Activated CD8-positive, alpha-beta memory T cell treated with anti-CD3 and anti-CD28 coated beads for 36 hours (primary cell): ENCODE results near the gene C1QTNF4. TPM values are rescaled to one million over a fixed set of nuclear protein-coding genes. Genes with fewer than 3 reads are reported as not detected.
"Not testable (repeated sequence)": the region's sequence is repeated elsewhere in the genome, so short reads cannot be mapped to it uniquely, and the experiment has no call there.

Experiments
- CTCF ChIA-PET: fragments of 350-600 bp; sonication (Branson Sonifier 250); formaldehyde crosslinking; loops from one replicate; lab custom pipeline; 2021; ENCODE audit warnings: antibody characterized with exemption; lab: Charles Lee
- POLR2A ChIA-PET: fragments of 350-600 bp; sonication (Branson Sonifier 250); formaldehyde crosslinking; loops from one replicate; lab custom pipeline; 2021; ENCODE audit warnings: antibody characterized with exemption; lab: Charles Lee
- total RNA-seq, 2 experiments: library from RNA; stranded (reverse); gene quantifications; one replicate each; pipeline ENCODE4 v1.2.3, GENCODE V29; 2021

Gene C1QTNF4
- total RNA-seq = not detected

GRCh38 chr11:47593934-47594855 is at the start of gene C1QTNF4:
Gene C1QTNF4, minus strand, starts transcription at chr11:47594411. Its CDS starts 3,601 bp downstream, at chr11:47590810.
- ChIA-PET POLR2A (no interaction called here), CTCF (interaction anchor here (0.6 kb wide), 1 partner anchor 28 kb away, joined by 4 read pairs; no protein-coding TSS in a partner anchor)

- ChIA-PET POLR2A (no interaction called here), CTCF (no interaction called here)
These were observed 48.1 kb upstream of the C1QTNF4 start, which contains the start of gene MTCH2 for GRCh38 chr11:47642099-47642855. Gene MTCH2, minus strand, starts transcription at chr11:47642559. Its CDS starts 94 bp downstream, at chr11:47642465.

GRCh38 chr11:47641600-47642098 is 47.4 kb upstream of the C1QTNF4 start:
- CTCF ChIA-PET = no interaction called here
- POLR2A ChIA-PET = interaction anchor here (0.7 kb wide), 2 partner anchors 65 to 74 kb away, joined by 3 read pairs; partner anchors contain the start of gene AGBL2

GRCh38 chr11:47640506-47640905 is 46.3 kb upstream of the C1QTNF4 start:
- ChIA-PET POLR2A (interaction anchor here (0.6 to 0.7 kb wide), 3 partner anchors 74 to 207 kb away, joined by 3 to 5 read pairs (median 3); partner anchors contain the start of gene NUP160), CTCF (interaction anchor here (1.1 kb wide), 1 partner anchor 74 kb away, joined by 3 read pairs; no protein-coding TSS in a partner anchor)

- CTCF ChIA-PET = not testable (repeated sequence)
- POLR2A ChIA-PET = interaction anchor here (0.6 kb wide), 1 partner anchor 114 kb away, joined by 10 read pairs; no protein-coding TSS in a partner anchor
These were observed 42.1 kb upstream of the C1QTNF4 start for GRCh38 chr11:47636331-47636730.

GRCh38 chr11:47631473-47631872 is 37.3 kb upstream of the C1QTNF4 start:
- POLR2A ChIA-PET = no interaction called here
- CTCF ChIA-PET = no interaction called here

- ChIA-PET CTCF (no interaction called here), POLR2A (no interaction called here)
These were observed 33.8 kb upstream of the C1QTNF4 start for GRCh38 chr11:47628026-47628425.

- ChIA-PET CTCF (interaction anchor here (0.6 kb wide), 2 partner anchors 46 to 1383 kb away, joined by 3 to 4 read pairs; no protein-coding TSS in a partner anchor), POLR2A (no interaction called here)
These were observed 32.0 kb upstream of the C1QTNF4 start for GRCh38 chr11:47626234-47626633.

GRCh38 chr11:47620836-47621378 is 26.7 kb upstream of the C1QTNF4 start:
- ChIA-PET CTCF (no interaction called here), POLR2A (interaction anchor here (0.7 kb wide), 1 partner anchor 134 kb away, joined by 6 read pairs; no protein-coding TSS in a partner anchor)

- ChIA-PET POLR2A (interaction anchor here (0.6 kb wide), 1 partner anchor 69 kb away, joined by 5 read pairs; no protein-coding TSS in a partner anchor), CTCF (interaction anchor here (0.6 to 0.7 kb wide), 2 partner anchors 16 to 141 kb away, joined by 3 read pairs; no protein-coding TSS in a partner anchor)
These were observed 23.2 kb upstream of the C1QTNF4 start for GRCh38 chr11:47617417-47617809.

GRCh38 chr11:47616726-47617416 is 22.7 kb upstream of the C1QTNF4 start:
- ChIA-PET CTCF (interaction anchor here (0.6 to 0.7 kb wide), 3 partner anchors 17 to 311 kb away, joined by 3 read pairs; no protein-coding TSS in a partner anchor), POLR2A (interaction anchor here (0.5 kb wide), 1 partner anchor 37 kb away, joined by 4 read pairs; no protein-coding TSS in a partner anchor)

GRCh38 chr11:47615249-47615648 is 21.0 kb upstream of the C1QTNF4 start:
- ChIA-PET CTCF (no interaction called here), POLR2A (no interaction called here)

GRCh38 chr11:47611348-47611794 is 17.2 kb upstream of the C1QTNF4 start:
- POLR2A ChIA-PET = no interaction called here
- CTCF ChIA-PET = interaction anchor here (0.6 to 1.8 kb wide), 2 partner anchors 238 to 242 kb away, joined by 3 to 4 read pairs; no protein-coding TSS in a partner anchor

- CTCF ChIA-PET = interaction anchor here (1.8 kb wide), 1 partner anchor 236 kb away, joined by 4 read pairs; no protein-coding TSS in a partner anchor
- POLR2A ChIA-PET = no interaction called here
These were observed 15.5 kb upstream of the C1QTNF4 start for GRCh38 chr11:47609675-47610074.

GRCh38 chr11:47607380-47607779 is 13.2 kb upstream of the C1QTNF4 start:
- ChIA-PET POLR2A (no interaction called here), CTCF (interaction anchor here (0.5 kb wide), 1 partner anchor 1439 kb away, joined by 5 read pairs; no protein-coding TSS in a partner anchor)

GRCh38 chr11:47606731-47607130 is 12.5 kb upstream of the C1QTNF4 start:
- CTCF ChIA-PET = no interaction called here

GRCh38 chr11:47605921-47606320 is 11.7 kb upstream of the C1QTNF4 start:
- ChIA-PET POLR2A (no interaction called here), CTCF (no interaction called here)

More at GRCh38 chr11:47606731-47607130, 12.5 kb upstream of the C1QTNF4 start:
- POLR2A ChIA-PET = no interaction called here

GRCh38 chr11:47603295-47603694 is 9.1 kb upstream of the C1QTNF4 start:
- ChIA-PET POLR2A (no interaction called here), CTCF (no interaction called here)
